HUDEP-2 (cell line): ENCODE data around the gene ZYG11B.
A peak's percentile ranks its signal among the peaks of the same experiment; 100 is the strongest.
"Not testable (repeated sequence)": the region's sequence is repeated elsewhere in the genome, so short reads cannot be mapped to it uniquely, and the experiment has no call there.

Experiments
- DNase-seq, 76 experiments: peaks; one replicate each; lab custom pipeline; 2025; ENCODE audit not compliant: unreplicated experiment in 76 of 76; lab: John Stamatoyannopoulos, UW

Gene ZYG11B

GRCh38 chr1:52706941-52707926 is 19.0 kb upstream of the ZYG11B start:
- no peak for DNase-seq

GRCh38 chr1:52707927-52708655 is 18.2 kb upstream of the ZYG11B start:
- DNase-seq: no peak

GRCh38 chr1:52709016-52709415 is 17.2 kb upstream of the ZYG11B start:
- no peak for DNase-seq

- no peak for DNase-seq
Measured at GRCh38 chr1:52713590-52713989, 12.7 kb upstream of the ZYG11B start.

GRCh38 chr1:52715296-52715695 is 11.0 kb upstream of the ZYG11B start:
- not testable (repeated sequence) for DNase-seq

- DNase-seq: no peak
Measured at GRCh38 chr1:52723260-52723659, 3.0 kb upstream of the ZYG11B start.

GRCh38 chr1:52725903-52726264 is 369 bp upstream of the ZYG11B start:
- no peak for DNase-seq

- peak in 3 of 76 experiments; percentile 9 to 23 (median 20) for DNase-seq
Measured at GRCh38 chr1:52727114-52727586, 897 bp downstream of the ZYG11B start.

- DNase-seq: no peak
Measured at GRCh38 chr1:52727956-52728656, 1.9 kb downstream of the ZYG11B start.

GRCh38 chr1:52733368-52733767 is 7.1 kb downstream of the ZYG11B start:
- no peak for DNase-seq

GRCh38 chr1:52735371-52735770 is 9.1 kb downstream of the ZYG11B start:
- DNase-seq: not testable (repeated sequence)

GRCh38 chr1:52738148-52738547 is 11.9 kb downstream of the ZYG11B start:
- no peak for DNase-seq

GRCh38 chr1:52738893-52739292 is 12.6 kb downstream of the ZYG11B start:
- no peak for DNase-seq

GRCh38 chr1:52739699-52740467 is 13.6 kb downstream of the ZYG11B start:
- no peak for DNase-seq

- DNase-seq: no peak
Measured at GRCh38 chr1:52741259-52741658, 15.0 kb downstream of the ZYG11B start.

GRCh38 chr1:52746189-52746588 is 19.9 kb downstream of the ZYG11B start:
- DNase-seq: no peak

GRCh38 chr1:52747450-52747849 is 21.2 kb downstream of the ZYG11B start:
- no peak for DNase-seq

- no peak for DNase-seq
Measured at GRCh38 chr1:52748119-52748518, 21.9 kb downstream of the ZYG11B start.

GRCh38 chr1:52749496-52749895 is 23.2 kb downstream of the ZYG11B start:
- not testable (repeated sequence) for DNase-seq

- DNase-seq: not testable (repeated sequence)
Measured at GRCh38 chr1:52750139-52750538, 23.9 kb downstream of the ZYG11B start.
